Right ventricle myocardium inferior (tissue), 1 donor: ENCODE data around the gene C1orf226. TPM values are rescaled to one million over a fixed set of nuclear protein-coding genes. Genes with fewer than 3 reads are reported as not detected.
"Not testable (repeated sequence)": the region's sequence is repeated elsewhere in the genome, so short reads cannot be mapped to it uniquely, and the experiment has no call there.

ENCODE experiments used
- ATAC-seq: fragments of 200-7000 bp; cut with Tn5 transposase; one replicate; pipeline ENCODE4 v1.9.1; 2020; ENCODE audit warnings: mild to moderate bottlenecking, moderate library complexity
- DNase-seq: peaks from one replicate; pipeline ENCODE4 v3.0.0; 2021; ENCODE audit errors: missing footprints
- intact Hi-C: fragments of 100-400 bp; cut with DNase I; formaldehyde crosslinking; loops from one replicate; pipeline ENCODE4 v1.11.0; 2022
- total RNA-seq: library from RNA; stranded (reverse); fragmentation: NEBNext Ultra II Directional; extraction: Animal tissue kit (Norgen Biotek cat#: 25700); gene quantifications from one replicate; pipeline ENCODE4 v1.2.1, GENCODE V29; 2021
- donor health status: DM: no; HTN: yes; CAD: no; lungs with severe emphysema.

The C1orf226 gene
- total RNA-seq, 1 donor from 2014 or later, result 4.6 TPM

GRCh38 chr1:162396201-162396906 lies 14.8 kb downstream of the C1orf226 start:
- no peak for DNase-seq
- no peak for ATAC-seq
- intact Hi-C loops, result no loop called here

GRCh38 chr1:162397039-162397448 lies 15.5 kb downstream of the C1orf226 start:
- intact Hi-C loops, result no loop called here
- no peak for DNase-seq
- ATAC-seq, result no peak

- intact Hi-C loops, result no loop called here
- ATAC-seq, result no peak
- DNase-seq, result no peak
These were observed 16.5 kb downstream of the C1orf226 start for GRCh38 chr1:162397943-162398560.

GRCh38 chr1:162398999-162399580 lies 17.6 kb downstream of the C1orf226 start:
- DNase-seq (no peak), ATAC-seq (no peak)
- intact Hi-C loops, result no loop called here

- intact Hi-C loops, result no loop called here
- ATAC-seq (no peak), DNase-seq (no peak)
These were observed 19.3 kb downstream of the C1orf226 start for GRCh38 chr1:162400790-162401355.

GRCh38 chr1:162404550-162405160 lies 23.1 kb downstream of the C1orf226 start:
- DNase-seq (no peak), ATAC-seq (peak; percentile 26)
- intact Hi-C loops, result no loop called here

- DNase-seq (no peak), ATAC-seq (no peak)
- intact Hi-C loops, result no loop called here
These were observed 24.3 kb downstream of the C1orf226 start for GRCh38 chr1:162405800-162406199.

- ATAC-seq (no peak), DNase-seq (no peak)
- intact Hi-C loops, result no loop called here
These were observed 25.3 kb downstream of the C1orf226 start for GRCh38 chr1:162406811-162407210.

- ATAC-seq (no peak), DNase-seq (no peak)
- intact Hi-C loops, result no loop called here
These were observed 26.0 kb downstream of the C1orf226 start for GRCh38 chr1:162407539-162407938.

GRCh38 chr1:162412002-162412401 lies 30.5 kb downstream of the C1orf226 start, which contains the start of gene SH2D1B:
Gene SH2D1B, minus strand, starts transcription at chr1:162412136. Its CDS starts 120 bp downstream, at chr1:162412016.
- DNase-seq (no peak), ATAC-seq (no peak)
- intact Hi-C loops, result no loop called here

- intact Hi-C loops, result no loop called here
- DNase-seq (no peak), ATAC-seq (no peak)
These were observed 34.7 kb downstream of the C1orf226 start for GRCh38 chr1:162416215-162416614.

- intact Hi-C loops, result no loop called here
- ATAC-seq, result no peak
These were observed 35.4 kb downstream of the C1orf226 start for GRCh38 chr1:162416909-162417308.

GRCh38 chr1:162417650-162418049 lies 36.1 kb downstream of the C1orf226 start:
- intact Hi-C loops, result no loop called here
- no peak for ATAC-seq

More at GRCh38 chr1:162416909-162417308, 35.4 kb downstream of the C1orf226 start:
- no peak for DNase-seq

GRCh38 chr1:162418584-162418983 lies 37.1 kb downstream of the C1orf226 start:
- DNase-seq, ATAC-seq, intact Hi-C loops: not testable (repeated sequence)

More at GRCh38 chr1:162417650-162418049, 36.1 kb downstream of the C1orf226 start:
- no peak for DNase-seq

GRCh38 chr1:162419450-162419931 lies 38.0 kb downstream of the C1orf226 start:
- ATAC-seq, DNase-seq, intact Hi-C loops: not testable (repeated sequence)

GRCh38 chr1:162420120-162420519 lies 38.6 kb downstream of the C1orf226 start:
- intact Hi-C loops, result no loop called here
- DNase-seq (no peak), ATAC-seq (no peak)

- ATAC-seq (no peak), DNase-seq (no peak)
- intact Hi-C loops, result no loop called here
These were observed 40.0 kb downstream of the C1orf226 start for GRCh38 chr1:162421258-162422164.
